SJSA1 (cell line): ENCODE measurements around the gene FHOD3. TPM values are rescaled to one million over a fixed set of nuclear protein-coding genes. Genes with fewer than 3 reads are reported as not detected.

Experiments
- DNase-seq, 2 experiments: peaks; one replicate each; pipeline ENCODE4 v3.0.0-alpha.2; 2015 to 2020; ENCODE audit warnings: low spot score in 2 of 2, low read depth in 1 of 2
- H3K27ac ChIP-seq: fragments of 250-450 bp; sonication (Bioruptor Pico); 2 replicates; pipeline ENCODE4 v1.5.1; 2020; ENCODE audit warnings: mild to moderate bottlenecking, moderate library complexity
- H3K27me3 ChIP-seq: fragments of 250-450 bp; sonication (Bioruptor Pico); replicated peaks from 2 replicates; pipeline ENCODE4 v1.5.1; 2020; ENCODE audit warnings: mild to moderate bottlenecking, moderate library complexity
- H3K36me3 ChIP-seq: fragments of 250-450 bp; sonication (Bioruptor Pico); 2 replicates; pipeline ENCODE4 v1.5.1; 2020; ENCODE audit warnings: mild to moderate bottlenecking
- H3K4me1 ChIP-seq: fragments of 250-450 bp; sonication (Bioruptor Pico); replicated peaks from 2 replicates; pipeline ENCODE4 v1.6.1; 2021; ENCODE audit warnings: mild to moderate bottlenecking
- H3K4me3 ChIP-seq: fragments of 250-450 bp; sonication (Bioruptor Pico); 2 replicates; pipeline ENCODE4 v1.5.1; 2020; ENCODE audit warnings: mild to moderate bottlenecking
- H3K9me3 ChIP-seq: fragments of 250-450 bp; sonication (Bioruptor Pico); replicated peaks from 2 replicates; pipeline ENCODE4 v1.5.1; 2020; ENCODE audit warnings: mild to moderate bottlenecking
- total RNA-seq: library from RNA; depleted of rRNA; stranded (reverse); fragments of >200 nt; shearing (Covaris generic); gene quantifications from 2 replicates; pipeline ENCODE4 v1.2.3, GENCODE V29; 2014

FHOD3 gene
- total RNA-seq, 1 experiment from 2014 or later, result 0.53 TPM

- no peak for DNase-seq
- H3K27ac ChIP-seq, result no peak overlapping the region
- no peaks in the 10 kb centered on the region for H3K4me1 ChIP-seq
- H3K4me3 ChIP-seq, result no peak overlapping the region
- H3K9me3 ChIP-seq, result no peaks in the 10 kb centered on the region
- 0 out of 2 replicates have a peak, but pooled peaks cover 5% of the 10 kb centered on the region for H3K27me3 ChIP-seq
- H3K36me3 ChIP-seq, result no peaks in the 10 kb centered on the region
Observed at GRCh38 chr18:36650266-36650665, 352.8 kb downstream of the FHOD3 start.

- Histone ChIP-seq H3K9me3 (no peaks in the 10 kb centered on the region), H3K4me1 (no peaks in the 10 kb centered on the region), H3K27ac (no peak overlapping the region), H3K36me3 (no peaks in the 10 kb centered on the region), H3K4me3 (no peak overlapping the region), H3K27me3 (0 out of 2 replicates have a peak, but pooled peaks cover 9% of the 10 kb centered on the region)
- no peak for DNase-seq
Observed at GRCh38 chr18:36650906-36651305, 353.4 kb downstream of the FHOD3 start.

GRCh38 chr18:36652503-36652902 lies 355.0 kb downstream of the FHOD3 start:
- Histone ChIP-seq H3K27ac (no peak overlapping the region), H3K36me3 (no peaks in the 10 kb centered on the region), H3K4me3 (no peak overlapping the region), H3K27me3 (0 out of 2 replicates have a peak, but pooled peaks cover 9% of the 10 kb centered on the region), H3K4me1 (no peaks in the 10 kb centered on the region), H3K9me3 (no peaks in the 10 kb centered on the region)
- no peak for DNase-seq

- no peak for DNase-seq
- H3K27me3 ChIP-seq, result 0 out of 2 replicates have a peak, but pooled peaks cover 9% of the 10 kb centered on the region
- H3K4me3 ChIP-seq, result no peak overlapping the region
- H3K9me3 ChIP-seq, result no peaks in the 10 kb centered on the region
- no peaks in the 10 kb centered on the region for H3K36me3 ChIP-seq
- H3K27ac ChIP-seq, result no peak overlapping the region
- no peaks in the 10 kb centered on the region for H3K4me1 ChIP-seq
Observed at GRCh38 chr18:36653141-36653869, 355.8 kb downstream of the FHOD3 start.

- Histone ChIP-seq H3K4me1 (no peaks in the 10 kb centered on the region), H3K9me3 (no peaks in the 10 kb centered on the region), H3K4me3 (no peak overlapping the region), H3K27ac (no peak overlapping the region), H3K27me3 (0 out of 2 replicates have a peak, but pooled peaks cover 9% of the 10 kb centered on the region), H3K36me3 (no peaks in the 10 kb centered on the region)
- DNase-seq, result no peak
Observed at GRCh38 chr18:36653870-36654269, 356.4 kb downstream of the FHOD3 start.

- 0 out of 2 replicates have a peak, but pooled peaks cover 9% of the 10 kb centered on the region for H3K27me3 ChIP-seq
- no peaks in the 10 kb centered on the region for H3K36me3 ChIP-seq
- no peaks in the 10 kb centered on the region for H3K4me1 ChIP-seq
- H3K27ac ChIP-seq, result no peak overlapping the region
- DNase-seq, result no peak
- no peaks in the 10 kb centered on the region for H3K9me3 ChIP-seq
- H3K4me3 ChIP-seq, result no peak overlapping the region
Observed at GRCh38 chr18:36655074-36655473, 357.6 kb downstream of the FHOD3 start.

GRCh38 chr18:36655930-36656329 lies 358.4 kb downstream of the FHOD3 start:
- Histone ChIP-seq H3K9me3 (no peaks in the 10 kb centered on the region), H3K4me3 (no peak overlapping the region), H3K36me3 (no peaks in the 10 kb centered on the region), H3K4me1 (no peaks in the 10 kb centered on the region), H3K27me3 (0 out of 2 replicates have a peak, but pooled peaks cover 9% of the 10 kb centered on the region), H3K27ac (no peak overlapping the region)
- DNase-seq, result no peak

GRCh38 chr18:36658611-36659010 lies 361.1 kb downstream of the FHOD3 start:
- no peak for DNase-seq
- no peaks in the 10 kb centered on the region for H3K9me3 ChIP-seq
- no peaks in the 10 kb centered on the region for H3K36me3 ChIP-seq
- no peak overlapping the region for H3K4me3 ChIP-seq
- 0 out of 2 replicates have a peak, but pooled peaks cover 4% of the 10 kb centered on the region for H3K27me3 ChIP-seq
- no peak overlapping the region for H3K27ac ChIP-seq
- no peaks in the 10 kb centered on the region for H3K4me1 ChIP-seq

- Histone ChIP-seq H3K27ac (no peak overlapping the region), H3K4me3 (no peak overlapping the region), H3K27me3 (0 out of 2 replicates have a peak, but pooled peaks cover 4% of the 10 kb centered on the region), H3K4me1 (no peaks in the 10 kb centered on the region), H3K9me3 (no peaks in the 10 kb centered on the region), H3K36me3 (no peaks in the 10 kb centered on the region)
- no peak for DNase-seq
Observed at GRCh38 chr18:36660311-36660710, 362.8 kb downstream of the FHOD3 start.

- Histone ChIP-seq H3K4me1 (no peaks in the 10 kb centered on the region), H3K9me3 (no peaks in the 10 kb centered on the region), H3K36me3 (no peaks in the 10 kb centered on the region), H3K4me3 (no peak overlapping the region), H3K27me3 (no peaks in the 10 kb centered on the region), H3K27ac (no peak overlapping the region)
- no peak for DNase-seq
Observed at GRCh38 chr18:36661999-36662398, 364.5 kb downstream of the FHOD3 start.

- no peaks in the 10 kb centered on the region for H3K36me3 ChIP-seq
- no peak overlapping the region for H3K4me3 ChIP-seq
- H3K9me3 ChIP-seq, result no peaks in the 10 kb centered on the region
- no peak for DNase-seq
- H3K27ac ChIP-seq, result no peak overlapping the region
- H3K27me3 ChIP-seq, result no peaks in the 10 kb centered on the region
- no peaks in the 10 kb centered on the region for H3K4me1 ChIP-seq
Observed at GRCh38 chr18:36663312-36663711, 365.8 kb downstream of the FHOD3 start.

- H3K36me3 ChIP-seq, result no peaks in the 10 kb centered on the region
- no peak overlapping the region for H3K27ac ChIP-seq
- DNase-seq, result no peak
- H3K4me1 ChIP-seq, result no peaks in the 10 kb centered on the region
- H3K4me3 ChIP-seq, result no peak overlapping the region
- H3K27me3 ChIP-seq, result no peaks in the 10 kb centered on the region
- H3K9me3 ChIP-seq, result no peaks in the 10 kb centered on the region
Observed at GRCh38 chr18:36665952-36666351, 368.4 kb downstream of the FHOD3 start.

- no peaks in the 10 kb centered on the region for H3K36me3 ChIP-seq
- H3K27ac ChIP-seq, result no peak overlapping the region
- DNase-seq, result no peak
- no peaks in the 10 kb centered on the region for H3K4me1 ChIP-seq
- no peak overlapping the region for H3K4me3 ChIP-seq
- H3K27me3 ChIP-seq, result no peaks in the 10 kb centered on the region
- H3K9me3 ChIP-seq, result no peaks in the 10 kb centered on the region
Observed at GRCh38 chr18:36667811-36668210, 370.3 kb downstream of the FHOD3 start.

- DNase-seq, result no peak
- Histone ChIP-seq H3K27me3 (no peaks in the 10 kb centered on the region), H3K27ac (no peak overlapping the region), H3K4me3 (no peak overlapping the region), H3K9me3 (no peaks in the 10 kb centered on the region), H3K4me1 (no peaks in the 10 kb centered on the region), H3K36me3 (no peaks in the 10 kb centered on the region)
Observed at GRCh38 chr18:36668349-36668748, 370.8 kb downstream of the FHOD3 start.
